Activated CD4-positive, alpha-beta memory T cell treated with anti-CD3 and anti-CD28 coated beads for 36 hours (primary cell): ENCODE measurements around the gene UPF1. TPM values are rescaled to one million over a fixed set of nuclear protein-coding genes. Genes with fewer than 3 reads are reported as not detected.

Source experiments
- CTCF ChIA-PET: fragments of 350-600 bp; sonication (Branson Sonifier 250); formaldehyde crosslinking; loops from one replicate; lab custom pipeline; 2021; ENCODE audit warnings: antibody characterized with exemption, inconsistent platforms; lab: Charles Lee
- POLR2A ChIA-PET: fragments of 350-600 bp; sonication (Branson Sonifier 250); formaldehyde crosslinking; loops from one replicate; lab custom pipeline; 2021; ENCODE audit warnings: antibody characterized with exemption; lab: Charles Lee
- DNase-seq: peaks from one replicate; pipeline ENCODE4 v3.0.0-alpha.2; 2020
- H3K27ac Mint-ChIP-seq: one replicate; pipeline ENCODE4 v1.8.0; 2021; ENCODE audit warnings: mixed read lengths
- H3K27me3 Mint-ChIP-seq: one replicate; pipeline ENCODE4 v1.8.0; 2021; ENCODE audit warnings: mixed read lengths
- H3K36me3 Mint-ChIP-seq: one replicate; pipeline ENCODE4 v1.8.0; 2021; ENCODE audit warnings: mixed read lengths
- H3K4me1 Mint-ChIP-seq: one replicate; pipeline ENCODE4 v1.8.0; 2021; ENCODE audit warnings: low read depth, mixed read lengths
- H3K4me3 Mint-ChIP-seq: one replicate; pipeline ENCODE4 v1.8.0; 2021; ENCODE audit warnings: mild to moderate bottlenecking, mixed read lengths
- H3K9me3 Mint-ChIP-seq: one replicate; pipeline ENCODE4 v1.8.0; 2021; ENCODE audit warnings: mixed read lengths
- intact Hi-C: fragments of 100-400 bp; cut with micrococcal nuclease; formaldehyde crosslinking; loops from one replicate; pipeline ENCODE4 v1.15.1; 2023
- total RNA-seq, 2 experiments: library from RNA; stranded (reverse); gene quantifications; one replicate each; pipeline ENCODE4 v1.2.3, GENCODE V29; 2021

The UPF1 gene
- total RNA-seq, 2 experiments from 2014 or later, result 71.7 to 77.2 TPM

GRCh38 chr19:18791315-18791678 lies 40.5 kb upstream of the UPF1 start:
- ChIA-PET POLR2A (no interaction called here), CTCF (interaction anchor here (1.2 kb wide), 1 partner anchor 56 kb away, joined by 4 read pairs; no protein-coding TSS in a partner anchor)
- Mint-ChIP-seq H3K9me3 (no peaks in the 10 kb centered on the region), H3K4me3 (no peak overlapping the region), H3K27ac (no peak overlapping the region), H3K27me3 (peaks cover 67% of the 10 kb centered on the region), H3K36me3 (no peaks in the 10 kb centered on the region), H3K4me1 (peaks cover 30% of the 10 kb centered on the region)
- intact Hi-C loops, result no loop called here
- DNase-seq, result no peak

GRCh38 chr19:18792661-18793060 lies 39.1 kb upstream of the UPF1 start:
- Mint-ChIP-seq H3K4me1 (peaks cover 24% of the 10 kb centered on the region), H3K36me3 (no peaks in the 10 kb centered on the region), H3K4me3 (no peak overlapping the region), H3K27me3 (peaks cover 59% of the 10 kb centered on the region), H3K27ac (no peak overlapping the region), H3K9me3 (no peaks in the 10 kb centered on the region)
- CTCF ChIA-PET, result interaction anchor here (2.0 kb wide), 1 partner anchor 55 kb away, joined by 10 read pairs; no protein-coding TSS in a partner anchor
- POLR2A ChIA-PET, result no interaction called here
- intact Hi-C loops, result no loop called here
- no peak for DNase-seq

- intact Hi-C loops, result no loop called here
- no peak for DNase-seq
- Mint-ChIP-seq H3K27me3 (peaks cover 55% of the 10 kb centered on the region), H3K4me1 (peaks cover 20% of the 10 kb centered on the region), H3K27ac (no peak overlapping the region), H3K36me3 (no peaks in the 10 kb centered on the region), H3K4me3 (no peak overlapping the region), H3K9me3 (no peaks in the 10 kb centered on the region)
- ChIA-PET POLR2A (no interaction called here), CTCF (interaction anchor here (1.5 to 2.0 kb wide), 2 partner anchors 39 to 54 kb away, joined by 3 to 10 read pairs; partner anchors contain the start of gene UPF1)
Observed at GRCh38 chr19:18793144-18794028, 38.4 kb upstream of the UPF1 start.

GRCh38 chr19:18794029-18794313 lies 37.8 kb upstream of the UPF1 start:
- ChIA-PET CTCF (interaction anchor here (1.5 to 2.0 kb wide), 2 partner anchors 38 to 53 kb away, joined by 3 to 10 read pairs; partner anchors contain the start of gene UPF1), POLR2A (no interaction called here)
- H3K27ac Mint-ChIP-seq, result no peak overlapping the region
- H3K9me3 Mint-ChIP-seq, result no peaks in the 10 kb centered on the region
- H3K4me1 Mint-ChIP-seq, result peaks cover 16% of the 10 kb centered on the region
- peaks cover 51% of the 10 kb centered on the region for H3K27me3 Mint-ChIP-seq
- intact Hi-C loops, result no loop called here
- H3K36me3 Mint-ChIP-seq, result no peaks in the 10 kb centered on the region
- H3K4me3 Mint-ChIP-seq, result no peak overlapping the region
- DNase-seq, result no peak

- H3K27me3 Mint-ChIP-seq, result peaks cover 45% of the 10 kb centered on the region
- ChIA-PET CTCF (interaction anchor here (1.5 kb wide), 1 partner anchor 37 kb away, joined by 3 read pairs; the partner anchor contains the start of gene UPF1), POLR2A (no interaction called here)
- DNase-seq, result no peak
- H3K36me3 Mint-ChIP-seq, result no peaks in the 10 kb centered on the region
- peaks cover 9% of the 10 kb centered on the region for H3K4me1 Mint-ChIP-seq
- H3K9me3 Mint-ChIP-seq, result no peaks in the 10 kb centered on the region
- H3K27ac Mint-ChIP-seq, result no peak overlapping the region
- intact Hi-C loops, result no loop called here
- H3K4me3 Mint-ChIP-seq, result no peak overlapping the region
Observed at GRCh38 chr19:18794692-18795091, 37.1 kb upstream of the UPF1 start.

- DNase-seq, result no peak
- ChIA-PET CTCF (no interaction called here), POLR2A (no interaction called here)
- Mint-ChIP-seq H3K9me3 (no peaks in the 10 kb centered on the region), H3K27ac (no peak overlapping the region), H3K4me3 (no peak overlapping the region), H3K4me1 (peaks cover 3% of the 10 kb centered on the region), H3K27me3 (peaks cover 38% of the 10 kb centered on the region), H3K36me3 (no peaks in the 10 kb centered on the region)
- intact Hi-C loops, result no loop called here
Observed at GRCh38 chr19:18795540-18795939, 36.2 kb upstream of the UPF1 start.

GRCh38 chr19:18796239-18796638 lies 35.5 kb upstream of the UPF1 start:
- ChIA-PET CTCF (no interaction called here), POLR2A (no interaction called here)
- DNase-seq, result no peak
- Mint-ChIP-seq H3K27me3 (peaks cover 34% of the 10 kb centered on the region), H3K4me3 (no peak overlapping the region), H3K4me1 (peaks cover 3% of the 10 kb centered on the region), H3K36me3 (no peaks in the 10 kb centered on the region), H3K9me3 (no peaks in the 10 kb centered on the region), H3K27ac (no peak overlapping the region)
- intact Hi-C loops, result no loop called here

- Mint-ChIP-seq H3K27me3 (peaks cover 15% of the 10 kb centered on the region), H3K27ac (no peak overlapping the region), H3K4me3 (no peak overlapping the region), H3K36me3 (no peaks in the 10 kb centered on the region), H3K9me3 (no peaks in the 10 kb centered on the region), H3K4me1 (peaks cover 3% of the 10 kb centered on the region)
- intact Hi-C loops, result no loop called here
- no peak for DNase-seq
- ChIA-PET POLR2A (no interaction called here), CTCF (no interaction called here)
Observed at GRCh38 chr19:18798384-18799352, 33.1 kb upstream of the UPF1 start.

- ChIA-PET POLR2A (no interaction called here), CTCF (no interaction called here)
- Mint-ChIP-seq H3K27ac (no peak overlapping the region), H3K9me3 (no peaks in the 10 kb centered on the region), H3K27me3 (peaks cover 12% of the 10 kb centered on the region), H3K4me1 (peaks cover 3% of the 10 kb centered on the region), H3K36me3 (no peaks in the 10 kb centered on the region), H3K4me3 (no peak overlapping the region)
- no peak for DNase-seq
- intact Hi-C loops, result no loop called here
Observed at GRCh38 chr19:18799389-18799970, 32.3 kb upstream of the UPF1 start.

- Mint-ChIP-seq H3K27ac (no peak overlapping the region), H3K4me3 (no peak overlapping the region), H3K27me3 (peaks cover 9% of the 10 kb centered on the region), H3K36me3 (no peaks in the 10 kb centered on the region), H3K9me3 (no peaks in the 10 kb centered on the region), H3K4me1 (peaks cover 3% of the 10 kb centered on the region)
- CTCF ChIA-PET, result no interaction called here
- no peak for DNase-seq
- POLR2A ChIA-PET, result no interaction called here
- intact Hi-C loops, result no loop called here
Observed at GRCh38 chr19:18800079-18800478, 31.7 kb upstream of the UPF1 start.

GRCh38 chr19:18800636-18801035 lies 31.1 kb upstream of the UPF1 start:
- Mint-ChIP-seq H3K27ac (no peak overlapping the region), H3K27me3 (peaks cover 8% of the 10 kb centered on the region), H3K4me3 (no peak overlapping the region), H3K4me1 (peaks cover 3% of the 10 kb centered on the region), H3K36me3 (no peaks in the 10 kb centered on the region), H3K9me3 (no peaks in the 10 kb centered on the region)
- ChIA-PET POLR2A (interaction anchor here (0.6 kb wide), 1 partner anchor 120 kb away, joined by 3 read pairs; no protein-coding TSS in a partner anchor), CTCF (interaction anchor here (1.0 to 1.5 kb wide), 3 partner anchors 46 to 331 kb away, joined by 3 to 4 read pairs (median 3); no protein-coding TSS in a partner anchor)
- DNase-seq, result no peak
- intact Hi-C loops, result no loop called here

- peaks cover 3% of the 10 kb centered on the region for H3K27me3 Mint-ChIP-seq
- H3K4me1 Mint-ChIP-seq, result no peaks in the 10 kb centered on the region
- H3K36me3 Mint-ChIP-seq, result no peaks in the 10 kb centered on the region
- DNase-seq, result no peak
- H3K27ac Mint-ChIP-seq, result no peak overlapping the region
- ChIA-PET CTCF (interaction anchor here (1.4 kb wide), 1 partner anchor 208 kb away, joined by 3 read pairs; no protein-coding TSS in a partner anchor), POLR2A (no interaction called here)
- no peak overlapping the region for H3K4me3 Mint-ChIP-seq
- intact Hi-C loops, result no loop called here
- H3K9me3 Mint-ChIP-seq, result no peaks in the 10 kb centered on the region
Observed at GRCh38 chr19:18802354-18802753, 29.4 kb upstream of the UPF1 start.
